HG02571 (cell line): Measurements from ENCODE around the gene F10.

Source experiments
- ATAC-seq: cut with Tn5 transposase; IDR thresholded peaks from one replicate; pipeline ENCODE4 v1.9.1; 2021; ENCODE audit warnings: mild to moderate bottlenecking, moderate library complexity; ENCODE audit not compliant: unreplicated experiment

Gene F10

DNA sequence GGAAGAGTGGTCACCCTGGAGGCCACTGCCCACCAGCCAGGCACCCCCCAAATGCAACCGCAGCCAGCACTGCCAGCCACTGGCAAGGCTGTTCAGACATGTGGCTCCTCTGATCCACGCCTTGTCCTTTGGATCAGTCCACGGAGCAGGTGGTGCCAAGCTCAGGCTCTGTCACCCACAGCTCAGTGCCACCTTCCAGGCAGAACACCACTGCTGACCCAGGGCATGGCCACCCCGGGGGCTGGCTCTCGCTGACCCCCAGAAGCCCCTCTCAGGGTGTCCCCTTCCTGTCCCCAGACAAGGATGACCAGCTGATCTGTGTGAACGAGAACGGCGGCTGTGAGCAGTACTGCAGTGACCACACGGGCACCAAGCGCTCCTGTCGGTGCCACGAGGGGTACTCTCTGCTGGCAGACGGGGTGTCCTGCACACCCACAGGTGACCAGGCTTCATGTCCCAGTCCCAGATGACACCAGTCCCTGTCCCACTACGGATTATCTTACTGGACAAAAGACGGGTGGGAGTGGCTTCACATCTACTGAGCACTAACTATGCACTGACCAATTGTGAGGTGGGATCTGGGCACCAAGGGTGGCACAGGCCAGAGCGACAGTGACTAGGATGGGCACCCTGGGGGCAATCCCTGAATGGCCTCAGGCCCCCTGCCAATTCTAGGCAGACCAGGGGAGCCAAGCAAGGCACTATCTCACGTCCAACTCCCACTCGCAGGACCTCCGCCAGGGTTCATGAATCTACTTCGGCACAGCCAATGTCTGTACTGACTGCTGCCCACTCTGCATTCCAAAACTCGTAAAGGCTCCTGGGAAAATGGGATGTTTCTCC, 7.0 kb upstream of the F10 start:
- ATAC-seq = no peak

DNA sequence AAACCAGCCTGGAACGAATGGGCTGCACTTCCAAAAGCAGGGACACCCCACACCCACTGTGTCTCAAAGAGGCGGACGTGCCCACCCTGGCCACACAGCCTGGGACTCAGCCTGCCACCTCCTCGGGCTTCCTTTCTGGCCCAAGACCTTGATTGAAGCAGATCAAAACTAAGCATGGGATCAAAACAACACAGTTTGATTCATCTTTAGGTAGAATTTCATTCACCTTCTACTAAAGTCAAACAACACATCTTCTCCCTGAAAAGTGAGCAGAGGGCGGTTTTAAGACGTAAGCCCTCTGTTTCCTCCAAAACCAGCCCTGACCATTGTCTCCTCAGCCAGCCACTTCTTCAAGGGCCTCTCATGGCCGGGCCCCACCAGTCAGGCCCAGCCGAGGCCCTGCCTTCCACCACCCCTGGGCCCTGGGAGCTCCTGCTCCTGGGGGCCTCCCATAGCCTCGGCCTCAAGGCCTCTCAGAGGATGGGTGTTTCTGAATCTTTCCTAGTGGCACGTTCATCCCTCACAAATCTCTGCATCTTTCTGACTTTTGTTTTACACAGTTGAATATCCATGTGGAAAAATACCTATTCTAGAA, 6.3 kb upstream of the F10 start:
- no peak for ATAC-seq

- no peak for ATAC-seq
Measured at GRCh38 chr13:113116871-113117271, 5.7 kb upstream of the F10 start.

DNA sequence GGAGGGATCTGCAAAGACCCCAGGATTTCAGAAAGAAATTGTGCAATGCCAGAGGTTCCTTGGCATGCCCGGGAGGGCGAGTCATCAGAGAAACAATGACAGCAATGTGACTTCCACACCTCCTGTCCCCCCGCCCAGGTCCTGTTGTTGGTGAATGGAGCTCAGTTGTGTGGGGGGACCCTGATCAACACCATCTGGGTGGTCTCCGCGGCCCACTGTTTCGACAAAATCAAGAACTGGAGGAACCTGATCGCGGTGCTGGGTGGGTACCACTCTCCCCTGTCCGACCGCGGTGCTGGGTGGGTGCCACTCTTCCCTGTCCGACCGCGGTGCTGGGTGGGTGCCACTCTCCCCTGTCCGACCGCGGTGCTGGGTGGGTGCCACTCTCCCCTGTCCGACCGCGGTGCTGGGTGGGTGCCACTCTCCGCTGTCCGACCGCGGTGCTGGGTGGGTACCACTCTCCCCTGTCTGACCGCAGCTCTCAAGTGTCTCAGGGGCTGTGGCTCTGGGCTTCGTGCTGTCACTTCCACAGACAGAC, 5.2 kb upstream of the F10 start:
- ATAC-seq = no peak

GRCh38 chr13:113117911-113118260, 4.7 kb upstream of the F10 start:
- no peak for ATAC-seq

DNA sequence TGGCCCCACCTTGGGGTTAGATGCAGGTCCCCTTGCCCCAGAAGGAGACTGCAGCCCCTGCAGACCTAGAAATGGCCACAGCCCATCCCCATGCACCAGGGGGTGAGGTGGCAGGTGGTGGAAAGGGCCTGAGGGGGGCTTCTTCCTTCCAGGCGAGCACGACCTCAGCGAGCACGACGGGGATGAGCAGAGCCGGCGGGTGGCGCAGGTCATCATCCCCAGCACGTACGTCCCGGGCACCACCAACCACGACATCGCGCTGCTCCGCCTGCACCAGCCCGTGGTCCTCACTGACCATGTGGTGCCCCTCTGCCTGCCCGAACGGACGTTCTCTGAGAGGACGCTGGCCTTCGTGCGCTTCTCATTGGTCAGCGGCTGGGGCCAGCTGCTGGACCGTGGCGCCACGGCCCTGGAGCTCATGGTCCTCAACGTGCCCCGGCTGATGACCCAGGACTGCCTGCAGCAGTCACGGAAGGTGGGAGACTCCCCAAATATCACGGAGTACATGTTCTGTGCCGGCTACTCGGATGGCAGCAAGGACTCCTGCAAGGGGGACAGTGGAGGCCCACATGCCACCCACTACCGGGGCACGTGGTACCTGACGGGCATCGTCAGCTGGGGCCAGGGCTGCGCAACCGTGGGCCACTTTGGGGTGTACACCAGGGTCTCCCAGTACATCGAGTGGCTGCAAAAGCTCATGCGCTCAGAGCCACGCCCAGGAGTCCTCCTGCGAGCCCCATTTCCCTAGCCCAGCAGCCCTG, 4.2 kb upstream of the F10 start:
- no peak for ATAC-seq

DNA sequence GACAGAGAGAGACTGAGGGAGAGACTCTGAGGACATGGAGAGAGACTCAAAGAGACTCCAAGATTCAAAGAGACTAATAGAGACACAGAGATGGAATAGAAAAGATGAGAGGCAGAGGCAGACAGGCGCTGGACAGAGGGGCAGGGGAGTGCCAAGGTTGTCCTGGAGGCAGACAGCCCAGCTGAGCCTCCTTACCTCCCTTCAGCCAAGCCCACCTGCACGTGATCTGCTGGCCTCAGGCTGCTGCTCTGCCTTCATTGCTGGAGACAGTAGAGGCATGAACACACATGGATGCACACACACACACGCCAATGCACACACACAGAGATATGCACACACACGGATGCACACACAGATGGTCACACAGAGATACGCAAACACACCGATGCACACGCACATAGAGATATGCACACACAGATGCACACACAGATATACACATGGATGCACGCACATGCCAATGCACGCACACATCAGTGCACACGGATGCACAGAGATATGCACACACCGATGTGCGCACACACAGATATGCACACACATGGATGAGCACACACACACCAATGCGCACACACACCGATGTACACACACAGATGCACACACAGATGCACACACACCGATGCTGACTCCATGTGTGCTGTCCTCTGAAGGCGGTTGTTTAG, 3.3 kb upstream of the F10 start:
- no peak for ATAC-seq

DNA sequence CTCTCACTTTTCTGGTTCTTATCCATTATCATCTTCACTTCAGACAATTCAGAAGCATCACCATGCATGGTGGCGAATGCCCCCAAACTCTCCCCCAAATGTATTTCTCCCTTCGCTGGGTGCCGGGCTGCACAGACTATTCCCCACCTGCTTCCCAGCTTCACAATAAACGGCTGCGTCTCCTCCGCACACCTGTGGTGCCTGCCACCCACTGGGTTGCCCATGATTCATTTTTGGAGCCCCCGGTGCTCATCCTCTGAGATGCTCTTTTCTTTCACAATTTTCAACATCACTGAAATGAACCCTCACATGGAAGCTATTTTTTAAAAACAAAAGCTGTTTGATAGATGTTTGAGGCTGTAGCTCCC, 2.8 kb upstream of the F10 start:
- ATAC-seq = no peak

GRCh38 chr13:113120300-113121182, 2.1 kb upstream of the F10 start:
- ATAC-seq = no peak

DNA sequence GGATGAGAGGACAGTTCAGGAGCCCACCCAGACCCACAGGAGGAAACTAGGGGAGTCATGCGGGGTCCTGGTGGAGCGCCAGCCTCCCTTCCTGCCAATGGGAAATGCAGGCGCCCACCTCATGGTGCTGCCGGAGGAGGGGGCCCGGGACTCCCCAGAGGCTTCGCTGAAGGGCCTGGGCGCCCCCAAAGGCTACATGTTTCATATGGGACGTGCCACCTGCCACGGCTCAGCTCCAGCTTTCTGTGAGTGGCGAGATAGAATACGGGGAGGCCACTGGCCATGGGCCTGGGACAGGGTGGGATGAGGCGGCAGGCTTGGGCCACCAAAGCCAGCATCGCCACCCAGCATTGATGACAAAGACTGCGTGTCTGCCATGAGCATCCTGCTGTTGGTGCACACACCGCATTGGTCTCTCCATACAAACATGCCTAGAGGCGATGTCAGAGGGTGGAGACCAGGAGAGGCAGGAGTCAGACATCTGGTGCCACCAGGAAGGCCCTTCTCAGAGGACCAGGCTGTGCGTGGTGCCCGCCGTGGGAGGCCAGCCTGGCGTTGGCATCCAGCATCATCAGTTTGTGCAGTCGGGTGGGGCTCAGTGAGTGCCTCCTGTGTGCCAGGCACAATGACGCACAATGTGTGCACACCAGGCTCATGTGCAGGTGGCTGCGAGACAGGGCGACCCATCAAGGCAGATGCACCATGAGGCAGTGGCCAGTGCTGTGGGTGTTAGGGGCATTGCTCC, 1.2 kb upstream of the F10 start:
- no peak for ATAC-seq

DNA sequence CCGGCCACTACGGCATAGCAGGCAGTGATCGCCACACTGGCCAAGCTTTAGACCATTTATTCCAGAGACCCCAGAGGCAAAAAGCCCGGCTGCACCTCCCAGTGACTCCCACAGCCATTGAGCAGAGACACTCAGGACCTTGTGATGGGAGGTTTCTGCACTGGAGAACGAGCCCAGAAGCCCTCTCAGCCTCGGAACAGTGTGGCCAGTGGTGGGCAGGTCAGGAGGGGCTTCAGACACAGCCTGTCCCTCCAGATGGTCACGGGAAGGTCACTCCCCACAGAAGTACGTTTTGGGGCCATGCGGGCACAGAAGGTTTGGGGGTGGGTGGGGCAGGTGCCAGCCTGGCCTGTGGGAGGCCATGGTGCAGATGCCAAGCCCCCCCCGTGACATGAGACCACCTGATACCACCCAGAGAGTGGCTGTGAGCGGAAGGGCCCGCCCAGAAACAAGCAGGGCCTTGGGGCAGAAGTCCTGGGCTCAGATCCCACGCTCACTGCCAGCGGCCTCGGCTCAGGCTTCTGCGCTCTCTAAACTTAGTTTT, 599 bp upstream of the F10 start:
- ATAC-seq = no peak

DNA sequence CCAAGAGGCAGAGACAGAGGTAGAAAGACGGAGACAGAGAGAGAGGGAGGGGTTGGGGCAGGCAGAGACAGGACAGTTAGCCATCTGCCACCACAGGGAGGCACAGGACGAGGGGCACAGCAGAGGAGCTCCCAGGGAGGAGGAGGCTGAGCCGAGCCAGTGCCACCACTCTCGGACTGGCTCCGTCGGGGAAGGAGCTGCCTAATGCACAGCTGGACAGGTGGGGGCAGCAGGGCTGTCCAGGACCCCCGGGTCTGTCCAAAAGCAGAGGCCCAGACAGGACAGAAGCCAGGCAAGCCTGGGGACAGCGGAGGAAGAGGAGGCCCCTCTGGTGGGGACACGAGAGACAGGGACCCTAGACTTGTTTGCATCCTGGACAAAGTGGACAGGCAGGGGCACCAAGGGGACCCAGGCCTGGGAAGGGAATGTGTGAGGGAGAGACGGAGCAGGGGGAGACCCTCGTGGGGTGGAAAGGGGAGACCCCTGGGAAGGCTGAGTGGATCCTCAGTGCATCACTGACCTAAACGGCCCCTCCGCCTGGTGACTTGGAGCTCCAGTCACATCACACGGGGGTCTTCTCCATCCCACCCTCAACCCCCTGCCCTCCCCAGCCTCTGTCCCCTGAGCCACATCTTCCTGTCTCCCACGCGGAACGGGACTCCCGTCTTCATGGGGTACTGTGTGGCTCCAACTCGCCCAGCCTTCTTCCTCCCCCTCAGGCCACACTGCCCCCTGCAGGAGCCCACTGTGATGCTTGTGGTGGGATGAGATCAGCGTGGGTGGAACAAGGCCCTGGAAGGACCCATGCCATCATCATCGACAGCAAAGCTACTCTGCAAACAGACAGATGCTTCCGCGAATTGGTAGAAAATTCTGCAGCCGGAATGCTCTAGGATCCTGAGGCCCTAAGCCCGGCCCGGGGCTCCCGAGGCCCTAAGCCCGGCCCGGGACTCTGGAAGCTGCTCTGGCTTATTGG, 915 bp downstream of the F10 start:
- no peak for ATAC-seq

GRCh38 chr13:113124211-113124970, 1.8 kb downstream of the F10 start:
- ATAC-seq = no peak

GRCh38 chr13:113125506-113126264, 3.1 kb downstream of the F10 start:
- no peak for ATAC-seq

GRCh38 chr13:113126265-113127150, 3.9 kb downstream of the F10 start:
- no peak for ATAC-seq

DNA sequence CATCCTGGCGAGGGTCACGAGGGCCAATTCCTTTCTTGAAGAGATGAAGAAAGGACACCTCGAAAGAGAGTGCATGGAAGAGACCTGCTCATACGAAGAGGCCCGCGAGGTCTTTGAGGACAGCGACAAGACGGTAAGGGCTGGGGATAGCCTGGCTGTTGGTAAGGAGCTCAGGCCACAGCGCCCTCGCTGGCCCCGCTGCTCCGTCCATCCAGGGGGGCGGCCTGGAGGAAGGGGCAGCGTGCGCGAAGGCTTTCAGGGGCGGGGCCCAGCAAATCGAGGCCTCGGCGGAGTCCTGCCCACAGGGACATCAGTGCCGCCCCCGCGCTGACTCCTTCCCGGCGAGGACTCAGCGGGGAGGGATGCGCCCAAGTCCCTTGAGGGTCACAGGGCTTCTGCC, 6.9 kb downstream of the F10 start:
- ATAC-seq = no peak
